Suppressor macrophage (primary cell): ENCODE data around the gene PINLYP.

Experiments
- DNase-seq, 4 experiments: peaks; one replicate each; pipeline ENCODE4 v3.0.0-alpha.2; 2020 to 2022

PINLYP gene

DNA sequence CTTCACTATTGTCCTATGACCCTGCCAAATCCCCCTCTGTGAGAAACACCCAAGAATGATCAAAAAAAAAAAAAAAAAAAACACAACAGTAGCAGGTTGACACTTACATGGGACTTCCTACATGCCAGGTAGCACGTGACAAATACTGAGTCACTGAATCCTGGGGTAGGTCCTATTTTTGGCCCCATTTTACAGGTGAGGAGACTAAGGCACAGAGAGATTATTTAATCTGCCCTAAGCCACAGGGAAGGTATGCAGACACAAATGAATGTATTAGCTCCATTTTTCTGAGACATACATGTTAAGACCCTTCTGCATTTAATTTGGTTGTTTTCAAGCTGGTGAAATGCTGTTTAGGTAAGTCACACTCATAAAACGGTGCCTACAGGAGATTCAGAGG lies 26.9 kb upstream of the PINLYP start:
- no peak for DNase-seq

DNA sequence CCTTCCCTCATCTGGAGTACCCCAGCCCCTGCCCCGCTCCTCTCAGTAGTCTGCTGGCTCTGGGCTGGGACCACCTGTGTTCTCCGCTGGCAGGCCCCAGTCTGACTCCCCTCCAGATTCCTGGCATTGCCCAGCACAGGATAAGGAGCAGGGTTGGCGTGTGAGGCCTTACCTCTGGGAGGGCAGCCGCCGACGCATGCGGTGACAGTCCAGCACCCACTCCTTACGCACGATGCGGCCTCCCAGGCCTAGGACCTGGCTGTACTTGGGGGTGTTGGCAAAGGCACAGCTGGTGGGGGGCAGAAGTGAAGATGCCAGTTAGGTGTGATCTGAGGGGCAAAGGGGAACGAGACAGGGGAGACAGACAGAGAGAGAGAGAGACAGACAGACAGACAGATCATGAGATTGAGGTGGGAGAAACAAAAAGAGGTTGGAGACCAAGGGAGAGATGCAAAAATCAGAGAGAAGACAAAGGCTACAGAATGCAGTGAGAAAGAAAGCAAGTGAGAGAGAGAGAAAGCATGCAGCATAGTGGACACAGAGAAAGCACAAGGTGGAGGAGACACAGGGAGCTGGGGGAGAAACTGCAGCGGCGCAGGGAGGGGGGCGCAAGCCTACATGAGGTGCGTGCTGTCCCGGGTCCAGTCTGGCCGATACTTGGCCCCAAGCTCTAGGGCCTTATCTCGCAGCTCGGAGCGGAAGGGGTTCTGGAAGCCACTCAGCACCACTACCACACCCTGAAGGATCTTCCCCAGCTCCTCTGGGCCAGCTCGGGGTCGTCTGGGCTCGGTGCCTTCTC lies 24.0 kb upstream of the PINLYP start:
- DNase-seq: no peak

DNA sequence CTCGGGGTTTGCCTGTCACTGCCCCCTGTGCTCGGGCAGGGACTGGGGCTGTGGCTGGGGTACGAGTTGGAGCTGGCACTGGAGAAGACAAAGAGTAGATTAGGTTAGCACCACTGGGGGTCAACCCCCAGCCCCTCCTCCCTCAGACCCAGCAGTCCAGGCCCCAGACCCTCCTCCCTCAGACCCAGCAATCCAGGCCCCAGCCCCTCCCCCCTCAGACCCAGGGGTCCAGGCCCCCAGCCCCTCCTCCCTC lies 23.5 kb upstream of the PINLYP start:
- DNase-seq: no peak

DNA sequence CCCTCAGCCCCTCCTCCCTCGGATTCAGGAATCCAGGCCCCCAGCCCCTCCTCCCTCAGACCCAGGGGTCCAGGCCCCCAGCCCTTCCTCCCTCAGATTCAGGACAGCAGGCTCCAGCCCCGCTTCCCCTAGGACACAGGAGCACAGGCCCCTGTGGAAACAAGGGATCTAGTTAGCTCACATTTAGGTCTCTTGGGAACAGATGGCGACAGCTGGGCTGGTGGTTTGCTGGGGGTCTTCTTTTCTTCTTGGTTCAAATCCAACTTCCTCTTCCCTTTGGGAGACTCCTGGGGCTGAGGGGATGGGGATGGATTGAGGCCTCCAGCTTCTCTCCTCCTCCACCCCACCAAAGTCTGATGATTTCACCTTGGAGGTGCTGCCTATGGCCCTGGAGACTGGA lies 23.0 kb upstream of the PINLYP start:
- DNase-seq: no peak

DNA sequence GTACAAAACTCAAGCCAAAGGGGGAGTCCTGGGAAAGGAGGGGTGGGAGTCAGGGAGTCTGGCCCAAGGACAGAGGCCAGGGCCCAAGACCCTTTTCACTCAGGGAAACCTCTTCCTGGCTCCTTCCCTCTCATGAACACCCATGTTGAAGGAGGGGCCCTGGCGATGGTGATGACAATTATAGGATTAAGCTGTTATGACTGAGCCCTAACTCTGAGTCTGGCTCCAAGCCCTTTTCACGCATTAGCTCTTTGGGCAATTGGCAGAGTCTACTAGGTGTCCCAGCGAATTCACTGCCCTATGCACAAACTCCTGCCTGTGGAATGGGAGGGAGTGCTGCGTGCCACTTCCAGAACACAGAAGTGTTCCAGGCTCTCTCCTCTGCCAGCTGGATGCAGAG lies 21.9 kb upstream of the PINLYP start:
- DNase-seq: no peak

DNA sequence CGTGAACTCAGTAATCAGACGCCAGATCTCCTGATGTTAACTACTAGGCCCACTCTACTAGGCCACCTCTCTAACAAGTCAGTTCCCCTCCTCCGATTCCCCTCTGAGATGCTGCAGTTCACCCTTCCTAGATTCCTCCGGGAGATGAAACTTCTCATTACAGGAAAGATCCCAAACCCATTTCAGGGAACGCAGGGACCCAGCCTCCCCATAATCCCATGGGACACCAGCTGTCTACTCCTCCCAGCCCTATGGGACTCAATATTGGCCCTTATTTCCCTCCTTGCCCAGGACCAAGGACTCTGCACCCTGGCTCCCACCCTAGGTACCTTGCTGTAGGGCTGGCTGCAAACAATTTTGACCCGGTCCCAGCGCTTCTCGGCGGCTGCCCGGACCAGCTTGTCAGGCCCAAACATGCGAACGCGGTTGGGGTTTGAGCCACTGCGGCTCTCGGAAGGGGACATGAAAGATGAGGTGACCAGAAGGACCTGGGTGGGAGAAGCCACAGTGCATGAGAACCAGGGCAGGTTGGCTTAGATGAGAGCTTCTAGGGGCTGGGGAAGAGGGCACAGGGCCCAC lies 21.2 kb upstream of the PINLYP start:
- no peak for DNase-seq

DNA sequence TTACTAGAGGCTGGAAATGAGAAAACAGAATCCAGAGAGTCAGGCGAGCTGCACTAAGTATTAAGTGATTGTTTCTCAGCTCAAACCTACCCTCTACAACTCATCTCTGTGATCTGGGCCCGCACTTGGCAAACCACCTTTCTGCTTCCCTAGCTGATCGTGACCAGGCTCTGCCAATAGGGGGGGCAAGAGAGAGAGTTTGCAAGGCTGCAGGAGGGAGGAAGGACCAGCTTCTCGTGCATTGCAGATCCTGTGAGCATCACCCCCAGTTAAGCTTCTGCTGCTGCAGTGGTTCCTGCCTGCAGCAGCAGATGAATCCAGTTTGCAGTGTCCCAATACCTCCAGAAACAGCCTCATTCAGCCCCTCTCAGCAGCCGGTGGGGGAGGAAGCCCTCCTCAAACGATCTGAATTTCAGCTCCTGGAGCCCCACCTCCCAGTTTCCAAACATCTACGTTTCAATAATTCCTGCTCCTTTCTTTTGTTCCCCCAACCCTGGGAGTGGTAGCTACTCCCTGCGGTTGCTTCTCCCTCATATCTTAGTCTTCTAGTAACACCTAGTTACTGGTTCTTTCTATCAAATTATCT lies 20.3 kb upstream of the PINLYP start:
- peak; percentile 86 to 91 (median 90) for DNase-seq

DNA sequence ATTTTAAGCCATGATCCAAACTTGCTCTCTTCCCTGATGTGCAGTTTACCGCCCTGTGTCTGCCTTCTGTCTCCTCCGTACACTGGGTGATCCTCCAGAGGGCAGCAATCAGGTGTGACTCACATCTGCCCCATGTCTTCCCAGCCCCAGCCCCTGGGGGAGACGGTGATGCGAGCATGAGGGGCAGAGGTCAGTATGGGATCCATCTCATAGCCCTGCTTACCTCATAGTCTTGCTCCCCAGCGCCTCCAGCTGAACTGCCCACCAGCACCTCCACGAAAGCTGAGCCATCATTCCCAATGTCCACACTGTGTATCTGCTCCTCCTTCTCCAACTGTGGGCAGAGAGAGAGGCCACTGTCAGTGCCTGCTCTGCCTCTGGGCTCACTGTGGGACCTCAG lies 14.9 kb upstream of the PINLYP start:
- DNase-seq: peak; percentile 64 to 84 (median 68)

DNA sequence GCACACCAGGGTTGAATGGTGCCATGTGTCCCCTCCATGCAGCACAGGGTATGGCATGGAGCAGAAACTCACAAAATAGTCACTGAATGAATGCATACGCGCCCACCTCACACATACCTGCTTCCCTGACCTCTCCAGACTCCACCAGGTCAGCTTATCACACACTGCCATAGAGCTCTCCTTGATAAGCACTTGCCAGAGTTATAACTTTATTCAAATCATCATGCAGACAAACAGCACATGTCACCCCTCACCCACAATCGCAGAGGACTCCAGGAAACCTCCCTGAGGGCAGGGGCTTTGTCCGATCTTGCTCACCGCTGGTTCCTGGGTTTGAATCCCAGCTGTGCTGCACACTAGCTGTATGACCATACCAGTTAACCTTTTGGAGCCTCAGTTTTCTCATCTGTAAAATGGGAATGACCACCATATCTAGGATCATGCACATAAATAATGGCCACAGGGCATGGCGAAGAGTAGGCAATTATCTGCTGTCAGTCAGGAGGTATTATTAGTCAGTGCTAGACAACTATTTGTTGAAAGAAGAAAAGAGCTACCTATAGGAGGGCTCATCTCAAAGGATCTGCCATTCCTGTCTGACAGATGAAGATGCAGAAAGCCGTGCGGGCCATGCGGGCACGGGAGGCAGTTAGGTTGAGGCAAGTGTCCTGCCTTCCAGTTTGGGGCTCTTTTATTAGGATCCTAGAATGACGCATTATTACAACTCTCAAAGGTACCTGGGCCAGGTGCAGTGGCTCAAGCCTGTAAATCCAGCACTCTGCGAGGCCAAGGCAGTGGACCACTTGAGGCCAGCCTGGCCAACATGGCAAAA lies 14.2 kb upstream of the PINLYP start:
- no peak for DNase-seq

DNA sequence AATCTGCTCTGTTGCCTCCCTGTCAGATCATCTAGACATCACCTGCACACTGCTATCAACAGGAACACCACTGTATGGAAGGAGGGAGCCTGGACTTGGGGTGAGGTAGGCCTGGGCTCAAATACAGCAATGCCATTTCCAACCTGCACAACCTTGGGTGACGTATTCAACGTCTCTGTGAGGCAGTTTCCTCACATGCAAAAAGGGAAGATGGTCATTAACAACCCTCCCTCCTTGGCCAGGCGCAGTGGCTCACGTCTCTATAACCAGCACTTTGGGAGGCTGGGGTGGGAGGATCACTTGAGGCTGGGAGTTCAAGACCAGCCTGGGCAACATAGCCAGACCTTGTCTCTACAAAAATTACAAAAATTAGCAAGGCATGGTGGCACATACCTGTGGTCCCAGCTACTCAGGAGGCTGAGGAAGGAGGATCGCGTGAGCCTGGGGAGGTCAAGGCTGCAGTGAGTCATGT lies 13.3 kb upstream of the PINLYP start:
- DNase-seq: peak in 3 of 4 experiments; percentile 66 to 77 (median 67)

DNA sequence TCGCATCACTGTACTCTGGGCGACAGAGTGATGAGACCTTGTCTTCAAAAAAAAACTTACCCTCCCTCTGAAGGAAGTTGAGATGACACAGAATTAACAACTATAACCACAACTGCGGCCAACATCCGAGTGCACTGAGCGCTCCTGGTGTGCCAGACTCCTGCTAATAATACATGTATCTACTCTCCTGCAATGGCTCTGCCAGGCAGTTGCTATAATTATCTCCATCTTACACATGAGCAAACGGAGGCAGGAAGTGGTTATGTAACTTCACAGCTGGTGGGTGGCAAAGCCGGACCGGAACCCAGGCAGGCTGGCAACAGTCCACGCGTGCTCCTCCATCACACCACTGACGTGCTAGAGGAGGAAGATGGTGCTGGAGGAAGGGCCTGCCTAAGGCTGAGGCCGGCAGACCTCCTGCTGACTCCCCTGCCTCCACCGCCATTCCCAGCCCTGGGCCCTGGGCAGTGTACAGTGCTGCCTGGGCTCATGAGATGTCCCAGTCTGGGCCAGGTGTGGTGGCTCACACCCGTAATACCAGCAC lies 12.8 kb upstream of the PINLYP start:
- peak; percentile 95 to 98 (median 96) for DNase-seq

DNA sequence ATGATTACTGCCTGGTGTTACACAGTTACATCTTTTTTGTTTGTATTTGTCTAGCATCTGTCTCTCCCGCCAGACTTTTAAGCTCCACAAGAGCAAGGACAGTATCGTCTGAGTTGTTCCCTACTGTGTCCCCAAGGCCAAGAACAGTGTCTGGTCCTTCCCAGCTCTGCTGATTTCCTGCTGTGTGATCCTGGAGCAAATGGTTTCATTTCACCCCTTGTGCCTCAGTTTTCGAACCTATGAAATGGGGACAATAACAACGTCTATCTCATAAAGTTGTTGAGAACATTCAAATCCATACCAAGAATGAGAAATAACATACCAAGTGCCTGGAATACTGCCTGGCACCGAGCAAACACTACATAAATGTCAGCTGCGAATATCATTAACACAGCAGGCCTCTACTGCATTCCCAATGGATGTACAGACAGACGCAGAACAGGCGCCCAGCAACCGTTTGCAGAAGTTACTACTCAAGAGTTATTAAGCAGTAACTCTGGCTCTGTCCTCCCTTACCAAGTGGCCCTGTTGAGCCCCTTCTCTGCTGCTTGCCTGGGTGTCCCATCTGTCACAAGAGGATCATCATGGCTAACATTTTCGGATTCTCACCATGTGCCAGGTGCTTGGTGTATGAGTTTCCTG lies 11.7 kb upstream of the PINLYP start:
- peak; percentile 21 to 60 (median 44) for DNase-seq

DNA sequence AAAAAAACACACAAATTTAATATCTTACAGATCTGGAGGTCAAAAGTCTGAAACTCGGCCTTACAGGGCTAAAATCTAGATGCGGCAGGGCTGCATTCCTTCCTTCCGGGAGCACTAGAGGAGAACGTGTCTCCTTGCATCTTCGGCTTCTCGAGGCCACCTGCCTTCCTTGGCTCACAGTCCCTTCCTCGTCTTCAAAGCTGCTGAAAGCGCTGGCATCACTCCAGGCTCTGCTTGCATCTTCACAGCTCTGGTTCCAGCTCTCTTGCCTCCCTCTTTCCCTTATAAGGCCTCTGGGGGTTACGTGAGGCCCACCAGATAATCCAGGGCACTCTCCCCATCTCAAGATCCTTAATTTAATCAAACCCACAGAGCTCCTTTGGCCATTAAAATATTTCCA lies 10.8 kb upstream of the PINLYP start:
- DNase-seq: no peak

DNA sequence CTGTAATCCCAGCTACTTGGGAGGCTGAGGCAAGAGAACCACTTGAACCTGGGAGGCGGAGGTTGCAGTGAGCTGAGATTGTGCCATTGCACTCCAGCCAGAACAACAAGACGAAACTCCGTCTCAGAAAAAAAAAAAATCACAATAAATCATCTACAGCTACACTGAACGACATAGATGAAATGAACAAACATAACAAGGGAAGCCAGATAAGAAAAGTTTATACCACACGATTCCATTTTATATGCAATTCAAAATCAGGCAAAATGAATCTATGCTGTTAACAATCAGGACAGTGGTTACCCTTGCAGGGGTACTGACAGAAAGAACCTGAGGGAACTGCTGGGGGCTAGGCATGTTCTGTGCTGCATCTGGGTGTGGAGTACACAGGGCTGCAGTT lies 5.9 kb upstream of the PINLYP start:
- DNase-seq: no peak

DNA sequence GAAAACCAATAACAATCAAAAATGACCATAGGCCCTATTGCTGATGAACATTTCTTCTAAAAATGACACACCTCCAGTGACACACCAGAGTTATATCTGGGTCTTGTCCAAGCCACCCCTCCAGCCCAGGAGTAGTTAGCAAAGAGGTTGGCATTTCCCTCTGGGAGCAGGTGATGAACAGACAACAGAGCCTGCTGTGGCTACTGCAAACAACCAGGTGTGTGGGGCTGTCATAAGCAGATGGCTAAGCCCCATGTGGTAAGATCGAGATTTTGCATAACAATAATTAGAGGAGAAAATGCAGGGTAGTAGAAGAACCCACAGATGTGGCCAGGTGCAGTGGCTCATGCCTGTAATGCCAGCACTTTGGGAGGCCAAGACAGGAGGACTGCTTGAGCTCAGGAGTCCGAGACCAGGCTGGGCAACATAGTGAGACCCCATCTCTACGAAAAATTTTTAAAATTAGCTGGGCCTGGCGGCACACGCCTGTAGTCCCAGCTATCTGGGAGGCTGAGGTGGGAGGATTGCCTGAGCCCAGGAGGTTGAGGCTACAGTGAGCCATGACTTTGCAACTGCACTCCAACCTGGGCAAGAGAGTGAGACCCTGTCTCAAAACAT lies 5.3 kb upstream of the PINLYP start:
- DNase-seq: no peak

DNA sequence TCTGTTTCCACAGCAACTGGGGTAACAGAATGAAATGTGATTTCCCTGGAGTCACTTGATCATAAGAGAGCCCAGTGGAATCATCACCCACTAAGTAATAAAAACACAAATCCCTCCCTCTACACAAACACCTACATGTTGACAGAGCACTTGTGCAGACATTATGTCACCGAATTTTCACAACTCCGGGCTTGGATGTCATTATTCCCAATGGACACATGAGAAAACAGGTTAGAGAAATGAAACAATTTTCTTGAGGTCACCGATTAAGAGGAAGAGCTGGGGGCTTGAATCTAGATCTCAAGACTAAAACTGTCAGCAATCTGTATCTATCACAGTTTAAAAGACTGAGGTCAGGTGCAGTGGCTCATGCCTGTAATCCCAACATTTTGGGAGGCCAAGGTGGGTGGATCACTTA lies 3.4 kb upstream of the PINLYP start:
- peak; percentile 35 to 74 (median 54) for DNase-seq

DNA sequence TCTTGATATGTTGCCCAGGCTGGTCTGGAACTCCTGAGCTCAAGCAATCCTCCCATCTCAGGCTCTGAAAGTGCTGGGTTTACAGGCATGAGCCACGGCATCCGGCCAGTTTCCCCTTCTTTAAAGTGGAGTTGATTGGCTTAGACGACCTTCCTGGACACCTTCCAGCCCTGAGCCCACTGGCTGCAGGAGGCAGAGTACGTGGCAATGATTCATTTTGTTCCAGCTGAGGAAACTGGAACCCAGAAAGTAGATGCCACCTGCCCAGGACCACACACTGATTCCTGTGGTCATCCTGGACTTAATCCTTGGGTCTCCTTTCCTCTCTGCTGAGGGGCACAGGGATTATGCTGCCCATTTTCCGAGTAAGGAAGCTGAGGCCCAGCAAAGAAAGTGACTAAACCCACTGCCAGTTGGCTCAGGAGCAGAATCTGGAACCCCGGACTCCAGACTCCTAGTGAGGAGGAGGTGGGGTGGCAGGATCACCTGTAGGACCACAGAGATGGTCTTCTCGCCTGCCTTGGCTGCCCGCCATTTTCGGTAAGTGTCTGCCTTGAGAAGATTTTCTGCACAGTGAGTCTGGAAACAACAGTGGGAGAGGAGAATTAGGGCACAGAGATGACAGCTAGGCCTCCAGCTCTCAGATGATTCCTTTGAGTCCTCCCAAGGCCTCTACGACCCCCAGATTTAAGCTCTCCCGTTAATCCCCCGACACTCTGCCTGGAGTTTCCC lies 1.0 kb upstream of the PINLYP start:
- DNase-seq: peak in 3 of 4 experiments; percentile 20 to 62 (median 52)

DNA sequence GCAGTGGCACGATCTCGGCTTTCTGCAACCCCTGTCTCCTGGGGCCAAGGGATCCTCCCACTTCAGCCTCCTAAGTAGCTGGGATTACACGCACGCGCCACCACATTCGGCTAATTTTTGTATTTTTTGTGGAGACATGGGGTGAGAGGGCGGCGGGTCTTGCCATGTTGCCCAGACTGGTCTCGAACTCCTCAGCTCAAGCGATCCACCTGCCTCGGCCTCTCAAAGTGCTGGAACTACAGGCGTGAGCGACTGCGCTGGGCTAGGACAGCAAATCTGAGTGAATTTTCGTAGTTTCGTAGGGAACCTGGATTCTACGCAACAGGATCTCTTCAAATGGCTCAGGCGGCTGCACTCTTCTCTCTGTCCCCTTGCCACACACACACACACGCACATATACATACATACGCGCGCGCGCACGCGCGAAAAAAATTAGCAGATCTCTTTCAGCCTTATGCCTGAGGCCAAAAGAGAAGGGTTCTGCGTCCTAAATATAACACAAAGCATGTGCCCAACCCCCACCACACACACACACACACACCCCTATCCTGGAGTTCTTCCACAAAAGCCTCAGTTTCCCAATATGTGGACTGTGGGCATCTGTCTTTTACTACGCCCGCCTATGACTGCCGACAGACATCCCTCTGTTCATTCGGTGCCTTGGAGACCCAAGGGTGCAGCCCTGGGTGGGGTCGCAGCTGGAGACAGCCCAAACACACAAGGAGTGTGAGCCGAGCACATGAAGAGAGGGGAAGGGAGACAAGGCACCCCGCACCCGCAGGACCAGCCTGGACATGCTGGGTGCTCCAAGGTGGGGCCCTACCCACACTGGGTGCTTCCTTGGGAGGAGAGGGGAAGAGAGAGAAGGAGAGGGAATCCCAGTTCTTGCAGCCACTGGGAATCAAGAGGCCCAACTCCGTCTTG lies 616 bp downstream of the PINLYP start:
- peak in 1 of 4 experiments; percentile 28 for DNase-seq

DNA sequence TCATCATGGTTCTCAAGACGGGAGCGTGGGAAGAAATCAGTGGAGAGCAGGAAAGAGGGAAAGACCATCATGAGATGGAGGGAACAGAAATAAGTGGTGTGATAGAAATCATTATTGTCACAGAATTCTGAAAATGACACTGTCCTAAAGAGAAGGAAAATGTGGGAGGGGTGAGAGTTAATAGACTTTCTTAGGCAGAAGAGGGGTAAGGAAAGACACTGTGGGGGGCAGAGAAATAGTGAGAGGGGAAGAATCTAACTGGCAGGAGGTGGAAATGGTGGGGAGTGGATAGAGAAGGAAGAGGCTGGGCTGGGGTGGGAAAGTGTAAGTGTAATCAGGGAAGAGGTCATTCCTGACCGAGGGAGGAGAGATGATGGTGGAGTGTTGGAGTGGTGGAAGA lies 3.2 kb downstream of the PINLYP start:
- no peak for DNase-seq

DNA sequence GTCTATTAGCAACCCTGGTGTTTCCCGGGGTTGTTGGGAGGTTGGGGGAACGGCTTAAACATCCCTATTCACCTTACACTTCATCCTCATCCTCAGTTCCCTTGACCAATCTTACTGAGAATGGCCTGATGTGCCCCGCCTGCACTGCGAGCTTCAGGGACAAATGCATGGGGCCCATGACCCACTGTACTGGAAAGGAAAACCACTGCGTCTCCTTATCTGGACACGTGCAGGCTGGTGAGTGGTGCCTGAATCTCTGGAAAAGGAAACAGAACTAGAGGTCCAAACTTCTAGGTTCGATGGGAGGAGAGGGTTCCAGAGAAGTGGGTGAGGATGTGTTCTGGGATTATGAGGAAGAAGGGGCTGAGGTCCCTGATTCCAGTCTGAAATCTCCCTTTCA lies 5.9 kb downstream of the PINLYP start:
- DNase-seq: no peak
